Measurements from ENCODE around the gene TNFRSF18.
A peak's percentile ranks its signal among the peaks of the same experiment; 100 is the strongest.
"Not testable (repeated sequence)": the region's sequence is repeated elsewhere in the genome, so short reads cannot be mapped to it uniquely, and the experiment has no call there.

The TNFRSF18 gene

DNA sequence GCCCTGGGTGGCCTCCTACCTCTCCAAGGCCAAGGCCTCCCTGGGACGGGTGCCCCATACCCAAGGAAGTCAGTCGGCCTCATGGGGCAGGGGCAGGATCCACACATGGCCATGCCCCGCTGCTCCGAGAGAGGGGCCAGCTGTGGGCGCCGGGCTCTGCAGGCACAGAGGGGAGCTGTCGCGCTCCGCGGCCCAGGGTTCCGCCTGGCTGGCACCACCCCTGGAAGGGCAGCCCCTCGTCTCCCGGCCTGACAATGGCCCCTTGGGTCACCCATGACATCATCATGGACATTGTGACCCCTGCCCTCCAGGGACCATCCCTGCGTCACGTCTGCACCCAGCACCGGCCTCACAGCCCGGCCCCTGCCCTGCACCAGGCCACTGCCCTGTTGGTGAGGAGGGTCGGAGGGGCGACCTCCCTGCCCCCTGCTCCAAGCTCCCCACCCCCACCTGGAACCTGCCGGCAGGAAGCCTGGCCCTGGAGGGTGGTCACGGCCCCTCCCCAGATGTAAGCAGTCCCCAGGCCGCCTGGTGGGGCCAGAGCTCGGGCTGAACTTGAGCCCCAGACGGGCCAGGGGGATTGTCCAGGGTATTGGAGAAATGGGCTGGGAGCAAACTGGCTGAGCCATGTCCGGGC is 26.9 kb downstream of the TNFRSF18 start:
- no peak for DNase-seq (ENCODE audit: low read depth in 3 of 3)

DNA sequence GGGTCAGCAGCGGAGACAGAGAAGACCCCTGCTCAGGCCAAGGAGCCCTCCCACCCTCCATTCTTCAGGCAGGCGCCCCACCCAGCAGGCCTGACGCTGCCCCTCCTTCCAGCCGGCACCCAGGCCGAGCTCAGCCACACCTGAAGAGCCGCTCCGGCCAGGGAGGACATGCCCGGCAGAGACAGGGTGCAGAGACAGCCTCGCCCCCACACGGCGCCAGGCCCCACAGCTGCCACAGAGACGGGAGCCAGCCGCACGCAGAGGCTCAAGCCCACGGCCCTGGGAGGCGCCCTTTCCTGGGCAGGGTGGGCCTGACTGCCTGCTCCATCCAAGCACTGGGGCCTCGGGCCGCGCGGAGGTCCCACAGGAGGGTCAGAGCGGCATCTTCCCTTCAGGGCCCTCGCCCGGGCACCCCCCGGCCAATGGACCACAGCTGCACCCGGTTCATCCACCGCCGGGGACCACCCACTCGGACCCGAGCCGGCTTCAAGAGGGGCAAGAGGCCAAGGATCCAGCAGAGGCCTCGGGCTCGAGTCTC is 27.5 kb downstream of the TNFRSF18 start:
- DNase-seq (ENCODE audit: low read depth in 3 of 3) = no peak

DNA sequence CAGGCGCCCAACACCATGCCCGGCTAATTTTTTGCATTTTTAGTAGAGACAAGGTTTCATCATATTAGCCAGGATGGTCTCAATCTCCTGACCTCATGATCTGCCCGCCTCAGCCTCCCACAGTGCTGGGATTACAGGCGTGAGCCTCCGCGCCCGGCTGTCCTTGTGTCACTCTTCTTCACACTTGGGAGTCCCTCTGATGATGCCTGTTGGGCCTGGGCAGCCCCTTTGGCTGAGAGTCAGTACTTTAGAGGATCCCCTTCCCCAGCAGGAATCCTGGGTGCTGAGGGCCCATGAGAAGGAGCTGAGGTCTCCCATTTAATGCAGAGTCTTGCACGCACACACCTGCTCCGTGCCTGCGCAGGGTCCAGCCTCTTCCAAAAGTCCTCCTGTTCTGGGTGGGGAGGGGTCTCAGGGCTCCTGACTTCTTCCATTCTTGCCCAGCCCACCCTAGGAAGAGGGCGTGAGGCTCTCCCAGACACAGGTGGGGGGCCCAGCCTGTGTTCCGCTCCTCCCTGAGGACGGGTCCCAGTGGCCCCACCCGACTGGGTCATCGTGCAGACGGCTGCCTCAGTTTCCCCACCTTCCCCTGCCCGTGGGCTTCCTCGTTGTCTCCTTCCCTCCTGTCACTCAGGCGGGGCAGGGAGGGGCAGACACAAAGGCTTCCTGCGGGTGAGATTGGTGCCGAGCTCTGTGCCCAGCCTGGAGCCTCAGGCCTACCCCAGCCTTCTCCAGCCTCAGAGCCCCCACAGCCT is 28.8 kb downstream of the TNFRSF18 start:
- DNase-seq (ENCODE audit: low read depth in 3 of 3) = no peak

DNA sequence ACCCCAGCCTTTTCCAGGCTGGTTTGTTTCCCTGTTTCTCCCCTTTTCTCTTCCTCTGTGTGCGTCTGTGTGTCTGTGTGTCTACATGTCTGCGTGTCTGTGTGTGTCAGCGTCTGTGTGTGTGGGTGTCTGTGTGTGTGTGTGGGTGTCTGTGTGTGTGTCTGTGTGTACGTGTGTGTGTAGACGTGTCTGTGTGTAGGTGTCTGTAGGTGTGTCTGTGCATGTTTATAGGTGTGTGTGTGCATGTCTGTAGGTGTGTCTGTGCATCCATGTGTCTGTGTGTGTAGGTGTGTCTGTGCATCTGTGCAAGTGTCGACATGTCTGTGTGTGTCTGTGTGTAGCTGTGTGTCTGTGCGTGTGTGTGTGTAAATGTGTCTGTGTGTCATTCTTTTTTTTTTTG is 29.5 kb downstream of the TNFRSF18 start:
- no peak for DNase-seq (ENCODE audit: low read depth in 3 of 3)

DNA sequence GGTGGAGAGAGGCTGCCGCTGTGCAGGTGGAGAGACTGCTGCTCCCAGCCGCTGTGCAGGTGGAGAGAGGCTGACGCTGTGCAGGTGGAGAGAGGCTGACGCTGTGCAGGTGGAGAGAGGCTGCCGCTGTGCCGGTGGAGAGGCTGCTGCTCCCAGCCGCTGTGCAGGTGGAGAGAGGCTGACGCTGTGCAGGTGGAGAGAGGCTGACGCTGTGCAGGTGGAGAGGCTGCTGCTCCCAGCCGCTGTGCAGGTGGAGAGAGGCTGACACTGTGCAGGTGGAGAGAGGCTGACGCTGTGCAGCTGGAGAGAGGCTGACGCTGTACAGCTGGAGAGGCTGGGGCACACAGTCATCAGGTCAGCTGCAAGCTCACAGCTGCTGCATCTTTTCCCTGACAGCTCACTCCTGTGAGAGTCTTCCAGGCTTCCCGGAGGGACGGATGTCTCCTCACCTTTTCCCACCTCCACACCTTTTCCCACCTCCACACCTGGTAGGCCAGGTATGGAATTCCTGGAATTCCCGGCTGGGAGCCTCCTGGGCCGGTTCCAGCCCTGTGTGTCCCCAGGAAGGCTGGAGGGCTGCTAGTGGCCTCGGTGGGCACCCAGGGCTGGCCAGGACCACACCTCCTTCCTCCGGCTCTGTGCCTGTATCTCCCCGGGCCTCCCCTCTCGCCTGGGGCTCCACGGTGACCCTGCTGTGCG is 30.2 kb downstream of the TNFRSF18 start:
- DNase-seq (ENCODE audit: low read depth in 3 of 3) = not testable (repeated sequence)

DNA sequence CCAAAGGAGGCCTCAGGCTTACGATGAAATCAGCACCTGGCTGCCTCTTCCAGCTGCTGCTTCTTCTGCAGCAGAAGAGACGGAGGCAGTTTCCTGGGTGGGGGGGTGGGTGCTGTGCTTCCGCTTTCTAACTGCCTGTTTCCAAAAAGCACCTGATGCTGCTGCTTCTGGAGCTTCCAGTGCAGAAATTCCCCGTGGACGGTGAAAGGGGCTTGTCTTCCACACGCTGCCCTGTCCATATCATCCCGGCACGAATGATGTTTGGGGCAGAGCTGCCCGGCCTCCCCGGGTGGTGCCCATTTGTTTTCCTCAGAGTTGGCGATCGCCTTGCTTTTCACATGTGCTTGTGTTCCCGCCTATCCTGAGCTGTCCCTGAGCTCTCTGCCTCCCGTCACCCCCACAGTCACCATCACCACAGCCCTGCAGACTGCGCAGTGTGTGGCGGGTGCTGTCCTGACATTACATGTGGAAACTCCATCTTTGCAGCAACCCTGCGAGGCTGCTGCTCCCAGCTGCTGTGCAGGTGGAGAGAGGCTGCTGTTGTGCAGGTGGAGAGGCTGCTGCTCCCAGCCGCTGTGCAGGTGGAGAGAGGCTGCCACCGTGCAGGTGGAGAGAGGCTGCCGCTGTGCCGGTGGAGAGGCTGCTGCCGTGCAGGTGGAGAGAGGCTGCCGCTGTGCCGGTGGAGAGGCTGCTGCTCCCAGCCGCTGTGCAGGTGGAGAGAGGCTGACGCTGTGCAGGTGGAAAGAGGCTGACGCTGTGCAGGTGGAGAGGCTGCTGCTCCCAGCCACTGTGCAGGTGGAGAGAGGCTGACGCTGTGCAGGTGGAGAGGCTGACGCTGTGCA is 30.9 kb downstream of the TNFRSF18 start:
- no peak for DNase-seq (ENCODE audit: low read depth in 3 of 3)

DNA sequence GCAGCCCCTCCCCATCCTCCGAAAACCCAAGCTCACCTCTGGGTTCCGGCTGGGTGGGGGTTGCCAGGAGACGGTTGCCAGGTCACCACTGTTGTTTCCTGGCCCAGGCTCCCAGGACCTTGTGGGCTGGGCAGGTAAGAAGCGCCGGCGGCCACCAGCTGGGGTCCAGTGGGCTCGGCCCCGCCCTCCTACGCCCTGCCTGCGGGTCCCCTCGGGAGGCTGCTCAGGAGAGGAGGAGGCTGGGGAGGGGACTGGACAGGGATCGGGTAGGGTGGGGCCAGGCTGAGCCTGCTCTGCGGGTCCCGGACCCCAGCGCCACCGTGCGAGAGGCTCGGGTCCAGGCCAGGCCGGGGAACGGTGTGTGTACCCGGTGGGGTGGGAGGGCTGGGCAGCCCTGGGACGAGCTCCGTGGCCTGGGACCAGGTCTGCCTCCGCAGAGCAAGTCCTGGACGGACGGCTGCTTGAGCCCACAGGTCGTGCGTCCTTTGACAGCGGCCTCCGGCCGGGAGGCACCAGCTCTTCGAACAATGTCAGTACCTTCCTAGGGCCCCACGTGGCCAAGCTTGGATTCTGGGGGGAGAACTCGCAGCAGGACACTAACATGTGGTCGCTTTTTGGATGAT is 32.5 kb downstream of the TNFRSF18 start, which contains the start of gene TTLL10:
TSS of gene TTLL10 (plus strand) at position 88 of the 623 bp plus-strand sequence. CDS start 5,336 bp downstream, outside the sequence.
- DNase-seq (ENCODE audit: low read depth in 3 of 3) = peak in 1 of 3 experiments; percentile 23

DNA sequence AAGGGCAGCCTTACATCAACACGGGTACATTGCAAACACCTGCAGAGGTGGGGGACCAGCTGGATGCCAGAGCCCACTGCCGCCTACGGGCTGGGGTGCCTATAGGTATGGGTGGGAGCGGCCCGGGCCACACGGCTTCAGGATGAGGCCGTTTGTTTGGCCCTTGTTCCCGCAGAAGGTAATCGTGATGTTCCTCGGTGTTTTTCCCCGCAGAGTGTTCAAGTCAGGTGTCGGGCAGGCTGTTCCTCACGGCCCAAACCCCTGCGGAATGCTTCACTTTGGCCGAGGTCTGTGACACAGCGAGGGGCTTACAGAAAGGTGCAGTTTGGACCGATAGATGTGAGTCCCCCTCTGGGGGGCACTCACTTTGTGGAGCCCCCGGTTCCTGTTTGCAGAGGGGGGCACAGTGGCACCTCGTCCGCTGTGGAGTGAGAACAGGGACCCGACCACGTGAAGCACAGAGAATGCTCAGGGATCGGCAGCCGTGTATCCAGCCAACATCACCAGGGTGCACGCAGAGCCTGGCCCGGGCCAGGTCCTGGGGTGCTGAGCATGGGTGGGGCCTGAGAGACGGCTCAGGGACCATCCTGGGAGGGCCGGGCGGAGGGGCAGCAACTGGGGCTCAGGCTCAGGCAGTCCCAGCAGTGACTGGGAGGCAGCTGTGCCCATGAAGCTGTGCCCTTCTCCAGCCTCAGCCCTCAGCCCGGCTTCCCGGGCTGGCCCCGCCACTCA is 33.2 kb downstream of the TNFRSF18 start:
- DNase-seq (ENCODE audit: low read depth in 3 of 3) = no peak

DNA sequence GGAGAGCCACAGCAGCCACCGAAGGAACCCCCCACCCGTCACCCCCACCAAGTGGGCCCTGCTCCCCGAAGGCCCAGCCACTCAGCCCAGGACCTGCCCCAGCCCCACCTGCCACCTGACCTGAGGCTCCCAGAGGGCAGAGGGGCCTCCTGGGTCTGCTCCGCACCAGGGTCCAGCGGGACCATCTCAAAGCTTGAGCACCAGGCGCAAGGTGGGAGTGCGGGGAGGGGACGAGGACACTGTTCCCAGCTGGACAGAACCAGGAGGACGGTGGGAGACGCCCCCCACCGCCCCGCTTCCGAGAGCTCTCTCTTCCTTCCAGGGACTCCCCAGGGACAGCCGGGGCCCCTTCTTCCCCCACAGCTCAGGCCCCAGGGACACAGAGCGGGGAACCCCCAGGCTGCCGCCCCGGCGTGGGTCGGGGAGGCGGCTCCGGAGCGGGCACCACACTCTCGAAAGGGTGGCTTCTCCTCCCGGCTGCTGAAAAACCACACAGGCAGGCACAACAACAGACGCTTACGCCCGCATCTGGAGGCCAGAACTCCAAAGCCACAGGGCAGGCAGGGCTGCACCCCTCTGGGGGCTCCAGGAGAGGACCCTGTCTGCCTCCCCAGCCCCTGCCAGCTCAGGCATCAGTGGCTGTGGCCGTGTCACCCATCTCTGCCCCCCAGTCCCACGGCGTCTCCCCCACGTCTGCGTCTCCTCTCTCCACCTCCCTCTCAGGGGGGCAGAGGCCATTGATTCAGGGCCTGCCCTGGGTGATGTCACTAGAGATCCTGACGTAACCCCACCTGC is 34.6 kb downstream of the TNFRSF18 start:
- DNase-seq (ENCODE audit: low read depth in 3 of 3) = no peak

DNA sequence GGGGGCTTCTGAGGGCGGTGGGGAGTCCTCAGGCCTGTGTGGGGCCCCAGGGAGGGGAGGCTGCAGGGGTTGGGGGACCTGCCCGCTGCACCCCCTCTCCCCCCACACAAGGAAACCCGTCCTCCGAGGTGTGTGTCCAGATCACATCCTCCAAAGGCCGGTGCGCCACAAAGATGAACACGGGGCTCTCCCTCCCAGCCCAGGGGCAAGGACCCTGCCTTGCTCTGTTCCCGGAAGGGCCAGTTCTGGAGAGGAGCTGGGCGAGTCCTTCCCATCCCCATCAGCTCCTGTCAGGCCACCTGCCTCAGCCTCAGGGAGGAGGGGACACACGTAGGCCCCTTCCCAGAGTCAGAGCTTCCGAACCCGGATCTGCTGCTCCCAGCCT is 35.2 kb downstream of the TNFRSF18 start:
- DNase-seq (ENCODE audit: low read depth in 3 of 3) = no peak

DNA sequence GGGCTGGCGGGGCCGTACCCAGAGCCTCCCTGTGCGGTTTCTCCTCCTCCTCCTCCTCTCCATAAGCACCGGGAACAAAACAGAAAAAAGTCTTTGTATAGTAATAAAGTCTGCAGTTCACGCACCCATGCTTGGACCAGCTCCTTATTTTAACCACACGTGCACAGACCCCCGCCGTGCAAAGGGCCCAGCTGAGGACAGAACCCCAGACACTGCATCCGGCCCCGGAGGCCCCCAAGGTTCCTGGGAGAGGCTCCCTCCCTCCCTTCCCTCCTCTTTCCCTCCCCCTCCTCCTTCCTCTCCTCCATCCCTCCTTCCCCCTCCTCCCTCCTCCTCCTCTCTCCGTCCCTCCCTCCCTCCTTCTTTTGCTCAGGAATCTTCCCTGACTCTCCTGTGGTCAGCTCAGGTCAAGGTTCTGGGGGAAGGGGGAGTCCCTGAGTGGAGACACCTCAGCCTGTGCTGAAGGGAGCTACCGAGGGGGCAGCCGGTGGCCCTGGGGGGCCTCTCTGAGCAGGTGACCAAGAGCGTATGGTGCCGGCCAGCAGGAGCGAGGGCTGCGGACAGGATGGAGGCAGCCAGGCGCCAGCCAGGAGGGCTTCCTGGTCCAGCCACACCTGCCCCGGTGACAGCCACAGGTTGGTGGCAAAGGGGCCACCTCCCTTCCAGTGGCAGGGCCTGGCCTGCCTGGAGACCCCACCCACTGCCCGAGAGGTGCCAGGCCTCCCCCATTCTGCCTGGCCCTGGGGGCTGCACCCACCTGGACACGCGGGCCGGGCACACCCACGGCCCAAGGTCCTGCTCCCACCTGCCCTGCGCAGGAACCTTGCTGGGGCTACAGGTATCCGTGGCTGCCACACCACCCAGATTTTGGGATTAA is 35.9 kb downstream of the TNFRSF18 start:
- DNase-seq (ENCODE audit: low read depth in 3 of 3) = no peak

DNA sequence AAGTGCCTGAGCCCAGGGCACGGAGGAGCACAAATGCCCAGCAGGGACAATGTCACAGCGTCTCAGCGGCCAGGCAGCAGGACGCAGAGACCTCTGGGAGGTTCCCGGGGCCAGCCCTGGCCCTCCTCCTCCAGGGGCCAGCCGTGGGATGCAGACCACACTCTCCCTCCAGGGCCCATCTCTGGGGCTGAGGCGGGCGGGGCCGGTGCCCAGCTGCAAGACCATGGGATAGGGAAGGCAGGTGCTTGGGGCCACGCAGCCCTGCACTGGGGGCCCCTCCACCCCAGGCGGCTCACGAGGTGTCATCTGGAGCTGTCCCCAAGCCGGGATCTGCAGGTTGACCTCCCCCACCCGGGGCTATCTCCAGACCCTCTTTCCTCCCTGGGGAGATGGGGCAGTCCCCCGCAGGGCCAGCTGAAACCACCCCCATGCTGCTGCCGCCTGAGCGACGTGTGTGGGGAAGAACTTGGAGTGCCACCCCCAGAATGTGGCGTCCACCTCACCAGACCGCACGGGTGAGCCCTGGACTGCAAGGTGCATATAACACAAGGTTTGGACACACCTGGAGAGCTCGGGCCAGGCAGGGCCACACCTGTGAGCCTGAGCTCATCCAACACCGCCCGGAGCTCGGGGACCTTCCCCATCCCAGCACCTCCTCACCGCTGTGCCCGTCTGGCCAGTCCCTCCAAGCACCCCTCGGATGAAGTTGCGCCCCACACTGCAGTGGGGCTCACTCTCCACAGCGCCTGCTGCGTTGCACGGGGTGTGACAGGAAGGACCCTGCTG is 36.8 kb downstream of the TNFRSF18 start:
- DNase-seq (ENCODE audit: low read depth in 3 of 3) = no peak

DNA sequence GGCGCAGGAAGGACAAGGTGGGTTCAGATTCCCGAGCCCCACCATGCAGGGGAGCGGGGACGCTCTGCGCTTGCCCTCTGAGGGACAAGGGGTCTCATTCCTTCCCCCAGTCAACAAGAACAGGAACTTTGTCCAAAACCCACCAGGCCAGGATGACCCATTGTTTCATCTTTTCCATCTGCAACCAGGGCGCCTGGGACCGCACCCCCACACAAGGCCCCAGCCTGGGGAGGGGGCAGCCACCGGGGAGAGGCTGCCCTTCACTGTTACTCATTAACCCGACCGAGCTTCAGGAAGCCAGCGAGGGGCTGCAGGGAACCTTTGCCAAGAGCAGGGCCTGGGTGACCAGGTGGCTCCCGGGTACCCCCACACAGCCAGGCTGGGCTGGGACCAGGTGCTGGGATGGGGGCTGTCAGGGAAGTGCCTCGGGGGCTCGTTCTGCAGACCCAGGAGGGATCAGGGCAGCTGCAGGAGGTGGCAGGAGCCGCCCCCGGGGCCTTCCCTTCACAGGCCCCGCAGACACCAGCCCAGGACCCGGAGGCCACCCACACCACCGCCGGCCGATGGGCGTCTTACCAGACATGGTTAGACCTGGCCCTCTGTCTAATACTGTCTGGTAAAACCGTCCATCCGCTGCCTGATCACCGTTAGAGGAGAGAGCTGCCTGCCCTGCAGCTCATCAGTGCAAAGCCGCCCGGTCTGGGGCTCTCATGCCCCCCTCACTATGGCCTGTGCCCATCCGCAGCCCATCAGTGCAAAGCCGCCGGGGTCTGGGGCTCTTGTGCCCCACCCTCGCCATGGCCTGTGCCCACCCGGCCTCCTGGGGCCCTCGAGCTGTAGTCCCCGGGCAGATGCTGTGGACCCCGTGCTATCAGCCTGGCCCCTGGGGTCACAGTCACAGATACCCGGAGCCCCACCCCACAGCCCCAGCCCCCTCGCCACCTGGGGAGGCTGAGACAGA is 37.7 kb downstream of the TNFRSF18 start:
- no peak for DNase-seq (ENCODE audit: low read depth in 3 of 3)

DNA sequence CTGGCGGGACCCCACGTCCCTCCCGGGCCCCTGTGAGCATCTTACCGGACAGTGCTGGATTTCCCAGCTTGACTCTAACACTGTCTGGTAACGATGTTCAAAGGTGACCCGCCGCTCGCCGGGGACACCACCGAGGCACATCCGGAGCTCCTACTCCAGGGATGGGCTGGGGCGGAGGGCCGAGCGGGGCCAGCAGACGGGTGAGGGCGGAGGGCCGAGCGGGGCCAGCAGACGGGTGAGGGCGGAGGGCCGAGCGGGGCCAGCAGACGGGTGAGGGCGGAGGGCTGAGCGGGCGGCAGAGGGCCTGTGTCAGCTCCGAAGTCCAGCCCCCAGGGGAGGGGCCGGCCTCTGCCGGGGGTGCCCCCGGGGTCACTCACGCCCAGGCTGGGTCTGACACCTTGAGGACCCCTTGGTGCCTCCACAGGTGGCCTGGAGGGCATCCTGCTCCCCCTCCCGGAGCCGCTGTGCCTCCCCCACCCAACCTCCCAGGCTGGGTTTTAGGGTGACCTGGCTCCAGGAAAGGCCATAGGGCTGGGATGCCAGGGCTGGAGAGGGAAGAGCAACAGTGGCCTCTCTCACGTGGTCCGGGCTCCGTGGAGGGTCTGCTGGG is 38.4 kb downstream of the TNFRSF18 start:
- no peak for DNase-seq (ENCODE audit: low read depth in 3 of 3)

DNA sequence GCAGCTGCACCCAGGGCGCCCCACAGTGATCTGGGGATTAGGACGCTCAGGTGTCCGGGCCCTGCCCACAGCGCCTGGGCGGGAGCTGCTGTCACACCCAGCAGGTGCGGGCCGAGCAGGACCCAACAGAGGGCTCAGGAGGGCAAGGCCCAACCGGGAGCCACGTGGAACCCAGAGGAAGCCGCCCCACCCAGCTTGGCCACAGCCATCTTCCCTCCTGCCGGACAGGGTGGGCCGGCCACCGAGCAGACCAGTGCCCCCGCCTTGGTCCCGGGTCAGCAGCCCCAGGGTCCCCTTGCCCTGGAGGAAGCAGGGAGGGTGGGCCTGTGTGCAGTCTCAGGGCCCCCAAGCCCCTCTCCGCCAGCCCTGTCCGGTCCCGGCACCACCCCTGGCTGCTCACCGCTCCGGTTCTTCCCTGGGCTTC is 39.0 kb downstream of the TNFRSF18 start:
- no peak for DNase-seq (ENCODE audit: low read depth in 3 of 3)

All from stimulated activated CD4-positive, alpha-beta T cell treated with anti-CD3 and anti-CD28 coated beads, TNF-alpha, amount 100 ng/mL, for 4 hours (primary cell).